HepG2 (cell line): ENCODE measurements around the gene NOTUM. TPM values are rescaled to one million over a fixed set of nuclear protein-coding genes. Genes with fewer than 3 reads are reported as not detected.

Experiments used
- AHR ChIP-seq: IDR thresholded peaks from 2 replicates; pipeline ENCODE4 v1.6.1; 2018; ENCODE audit warnings: missing genetic modification reagents, missing compliant biosample characterization
- FOXK2 ChIP-seq: fragments of 450-650 bp; IDR thresholded peaks from 2 replicates; pipeline ENCODE4 v1.6.1; 2016
- MAF1 ChIP-seq: sonication (generic); formaldehyde crosslinking; IDR thresholded peaks from 2 replicates; pipeline ENCODE4 v1.5.0; 2020; ENCODE audit warnings: missing genetic modification reagents, borderline replicate concordance
- MBNL3 ChIP-seq: fragments of 250-450 bp; sonication (Bioruptor Pico); conservative IDR thresholded peaks from 2 replicates; pipeline ENCODE4 v1.8.0; 2022; ENCODE audit warnings: mild to moderate bottlenecking, inconsistent platforms
- NFYC ChIP-seq: IDR thresholded peaks from 2 replicates; pipeline ENCODE4 v1.6.1; 2016; ENCODE audit warnings: missing genetic modification reagents, missing compliant biosample characterization
- NR2C2 ChIP-seq: sonication (generic); formaldehyde crosslinking; IDR thresholded peaks from 2 replicates; pipeline ENCODE4 v1.4.0; 2020; ENCODE audit warnings: missing genetic modification reagents, mild to moderate bottlenecking, moderate library complexity, borderline replicate concordance
- PCBP2 ChIP-seq: fragments of 200-400 bp; formaldehyde crosslinking; optimal IDR thresholded peaks from 2 replicates; pipeline ENCODE3; 2018; ENCODE audit warnings: low read length, low read depth; ENCODE audit not compliant: poor library complexity, severe bottlenecking
- RFXAP ChIP-seq: sonication (generic); formaldehyde crosslinking; IDR thresholded peaks from 2 replicates; pipeline ENCODE4 v1.4.0; 2020; ENCODE audit warnings: missing genetic modification reagents, borderline replicate concordance
- SMARCC2 ChIP-seq: fragments of 450-650 bp; IDR thresholded peaks from 2 replicates; pipeline ENCODE4 v1.6.1; 2017; ENCODE audit warnings: antibody characterized with exemption, mild to moderate bottlenecking
- SMYD3 ChIP-seq: sonication (generic); formaldehyde crosslinking; IDR thresholded peaks from 2 replicates; pipeline ENCODE4 v1.8.1; 2023; ENCODE audit warnings: mild to moderate bottlenecking, missing genetic modification reagents
- TBL1XR1 ChIP-seq: fragments of 150-350 bp; IDR thresholded peaks from 2 replicates; pipeline ENCODE4 v1.6.1; 2014; ENCODE audit warnings: borderline replicate concordance, low read length; ENCODE audit not compliant: partially characterized antibody
- THYN1 ChIP-seq: sonication (generic); formaldehyde crosslinking; IDR thresholded peaks from 2 replicates; pipeline ENCODE4 v1.8.1; 2023; ENCODE audit warnings: low read depth, mild to moderate bottlenecking, moderate library complexity, missing genetic modification reagents, borderline replicate concordance
- XBP1 ChIP-seq: sonication (generic); formaldehyde crosslinking; IDR thresholded peaks from 2 replicates; pipeline ENCODE4 v1.5.0; 2020; ENCODE audit warnings: missing genetic modification reagents
- ZBTB25 ChIP-seq: IDR thresholded peaks from 2 replicates; pipeline ENCODE4 v1.6.1; 2018; ENCODE audit warnings: missing genetic modification reagents
- ZBTB46 ChIP-seq: sonication (generic); formaldehyde crosslinking; IDR thresholded peaks from 2 replicates; pipeline ENCODE4 v1.4.0; 2020; ENCODE audit warnings: mild to moderate bottlenecking, missing genetic modification reagents, borderline replicate concordance
- ZHX1 ChIP-seq: sonication (generic); formaldehyde crosslinking; IDR thresholded peaks from 2 replicates; pipeline ENCODE4 v1.8.1; 2022; ENCODE audit warnings: low read depth, mild to moderate bottlenecking, missing genetic modification reagents
- ZMYM4 ChIP-seq: sonication (generic); formaldehyde crosslinking; IDR thresholded peaks from 2 replicates; pipeline ENCODE4 v1.8.1; 2023; ENCODE audit warnings: mild to moderate bottlenecking, missing genetic modification reagents
- ZNF18 ChIP-seq: sonication (generic); formaldehyde crosslinking; IDR thresholded peaks from 2 replicates; pipeline ENCODE4 v1.8.0; 2022; ENCODE audit warnings: mild to moderate bottlenecking, missing genetic modification reagents; ENCODE audit not compliant: insufficient replicate concordance
- ZNF20 ChIP-seq: sonication (generic); formaldehyde crosslinking; IDR thresholded peaks from 2 replicates; pipeline ENCODE4 v1.4.0; 2020; ENCODE audit warnings: mild to moderate bottlenecking, moderate library complexity, missing genetic modification reagents
- ZNF329 ChIP-seq: sonication (generic); formaldehyde crosslinking; IDR thresholded peaks from 2 replicates; pipeline ENCODE4 v1.9.0; 2021; ENCODE audit warnings: low read depth, mild to moderate bottlenecking, missing genetic modification reagents
- ZNF468 ChIP-seq: sonication (generic); formaldehyde crosslinking; IDR thresholded peaks from 2 replicates; pipeline ENCODE4 v1.8.0; 2022; ENCODE audit warnings: mild to moderate bottlenecking, moderate library complexity, missing genetic modification reagents
- ZZZ3 ChIP-seq: sonication (generic); formaldehyde crosslinking; IDR thresholded peaks from 2 replicates; pipeline ENCODE4 v1.4.0; 2020; ENCODE audit warnings: missing genetic modification reagents, mild to moderate bottlenecking, borderline replicate concordance
- polyA plus RNA-seq, 8 experiments: library from polyadenylated mRNA; depleted of rRNA in 3 of 8; stranded (reverse) in 7 of 8; unstranded in 1 of 8; fragments of >200 nt; fragmentation: Illumina TruSeq in 4 of 8; extraction: Trizol in 4 of 8; gene quantifications; 2 replicates each; pipeline versions ENCODE4 v1.2.1 to v1.2.3, GENCODE V29; 2011 to 2016; ENCODE audit warnings: low read depth in 4 of 8, missing spikeins in 1 of 8, mixed read lengths in 1 of 8; ENCODE audit not compliant: insufficient read depth in 1 of 8
- total RNA-seq, 5 experiments: library from RNA; depleted of rRNA; stranded (reverse); fragments of >200 nt; fragmentation: Illumina TruSeq; extraction: Trizol; gene quantifications; 2 replicates each; pipeline ENCODE4 v1.2.3, GENCODE V29; 2016; ENCODE audit warnings: low read depth in 1 of 5

NOTUM gene
- total and polyA plus RNA-seq, 2 of the 13 experiments (the other 11 are each of a cell fraction or from before 2014, with no cell fraction given), result 150 to 160 TPM

GRCh38 chr17:81994593-81995462 is 33.8 kb upstream of the NOTUM start (continued):
- TF ChIP-seq ZMYM4 (CRISPR knock-in tag) (no peak; the same call in 1 of the 2 replicates), MBNL3 (CRISPR knock-in tag) (no peak), FOXK2 (no peak), PCBP2 (no peak), NR2C2 (no peak), RFXAP (CRISPR knock-in tag) (peak; percentile 69), XBP1 (CRISPR knock-in tag) (no peak), THYN1 (no peak), TBL1XR1 (peak; percentile 65), ZBTB25 (CRISPR knock-in tag) (peak; percentile 86; the same call in 1 of the 2 replicates), ZNF468 (CRISPR knock-in tag) (no peak; the same call in 1 of the 2 replicates), ZNF18 (no peak), ZHX1 (peak; percentile 67; the same call in 1 of the 2 replicates), SMYD3 (CRISPR knock-in tag) (peak; percentile 83; the same call in 1 of the 2 replicates), ZNF329 (CRISPR knock-in tag) (0 out of 2 replicates have a peak, but pooled peaks have one; percentile 5), ZBTB46 (CRISPR knock-in tag) (no peak), NFYC (CRISPR knock-in tag) (no peak), SMARCC2 (no peak), MAF1 (CRISPR knock-in tag) (no peak), ZZZ3 (CRISPR knock-in tag) (no peak), ZNF20 (CRISPR knock-in tag) (0 out of 2 replicates have a peak, but pooled peaks have one; percentile 36), AHR (peak; percentile 8; the same call in 1 of the 2 replicates)
